NB4 (cell line): ENCODE results near the gene LMAN2.
"Not testable (repeated sequence)": the region's sequence is repeated elsewhere in the genome, so short reads cannot be mapped to it uniquely, and the experiment has no call there.

Source experiments
- DNase-seq: peaks from one replicate; pipeline ENCODE4 v3.0.0; 2010; ENCODE audit warnings: low read depth
- H3K4me3 ChIP-seq: one replicate; pipeline ENCODE4 v1.5.1; 2011; ENCODE audit warnings: mild to moderate bottlenecking, low read depth, low read length, moderate library complexity
- CTCF ChIP-seq: IDR thresholded peaks from one replicate; pipeline ENCODE4 v1.5.1; 2012; ENCODE audit warnings: low read depth, low read length
- MAX ChIP-seq: IDR thresholded peaks from 2 replicates; pipeline ENCODE4 v1.6.1; 2011; ENCODE audit warnings: low read depth, low read length
- MYC ChIP-seq: IDR thresholded peaks from 2 replicates; pipeline ENCODE4 v1.6.1; 2011; ENCODE audit warnings: low read depth, low read length
- POLR2A ChIP-seq: IDR thresholded peaks from 2 replicates; pipeline ENCODE4 v1.6.1; 2011; ENCODE audit warnings: mild to moderate bottlenecking; ENCODE audit not compliant: insufficient read length; ENCODE audit errors: extremely low read depth

Gene LMAN2

GRCh38 chr5:177362292-177362609, 10.8 kb upstream of the LMAN2 start:
- TF ChIP-seq MAX = no peak
- no peak for TF ChIP-seq POLR2A
- DNase-seq = no peak
- no peak overlapping the region for H3K4me3 ChIP-seq

DNA sequence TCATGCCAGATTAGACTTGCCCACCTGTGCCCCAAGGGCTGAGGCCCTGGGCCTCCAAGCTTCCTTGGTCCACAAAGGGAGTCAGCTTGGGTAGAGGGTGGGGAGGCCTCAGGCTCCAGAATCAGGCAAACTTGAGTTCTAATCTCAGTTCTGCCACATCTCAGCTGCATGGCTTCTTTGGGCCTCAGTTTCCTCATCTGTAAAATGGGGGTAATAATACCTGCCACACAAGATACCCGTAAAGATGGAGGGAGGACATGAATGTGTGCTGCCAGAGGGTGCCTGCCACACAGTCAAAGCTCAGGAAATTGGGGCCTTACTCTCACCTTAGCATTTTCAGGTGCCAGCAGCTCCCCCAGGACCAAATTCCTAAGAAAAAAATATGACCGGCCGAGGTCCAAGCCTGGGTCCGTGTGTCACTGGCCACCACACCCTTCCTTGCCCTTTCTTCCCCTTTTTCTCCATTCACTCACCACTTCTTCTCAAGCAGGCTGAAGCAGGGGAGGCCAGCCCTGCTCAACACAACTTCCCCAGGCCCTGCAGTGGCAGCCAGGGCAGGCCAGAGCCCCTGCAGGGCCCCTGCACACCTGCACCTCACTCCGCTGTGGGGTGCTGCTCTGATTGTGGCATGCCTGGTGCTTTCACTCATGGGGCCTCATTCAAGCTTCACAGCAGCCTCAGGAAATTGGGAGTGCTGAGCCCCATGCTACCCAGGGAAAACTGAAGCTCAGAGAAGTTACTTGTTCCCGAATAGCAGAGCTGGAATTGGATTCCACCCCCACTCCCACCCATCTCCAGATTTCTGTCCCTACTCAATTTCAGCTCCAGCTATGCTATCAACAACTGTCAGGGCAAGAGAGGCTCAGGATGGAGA, 10.2 kb upstream of the LMAN2 start:
- DNase-seq = peak; percentile 59
- TF ChIP-seq MAX (no peak), POLR2A (no peak), MYC (no peak), CTCF (no peak)
- no peak overlapping the region for H3K4me3 ChIP-seq

DNA sequence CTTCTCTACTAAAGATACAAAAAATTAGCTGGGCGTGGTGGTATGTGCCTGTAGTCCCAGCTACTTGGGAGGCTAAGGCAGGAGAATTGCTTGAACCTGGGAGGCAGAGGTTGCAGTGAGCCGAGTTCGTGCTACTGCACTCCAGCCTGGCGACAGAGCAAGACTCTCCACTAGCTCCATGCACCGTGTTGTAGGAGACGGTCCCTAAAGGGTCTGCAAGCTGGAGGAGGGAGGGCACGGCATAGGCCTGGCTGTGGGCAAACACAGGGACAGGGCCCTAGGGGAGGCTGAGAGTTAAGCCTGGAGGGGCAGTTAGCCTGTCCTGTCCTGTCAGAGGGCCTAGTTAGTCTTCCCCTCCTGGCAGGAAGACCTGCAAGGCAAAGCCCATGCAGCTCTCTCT, 9.3 kb upstream of the LMAN2 start:
- not testable (repeated sequence) for H3K4me3 ChIP-seq, DNase-seq

DNA sequence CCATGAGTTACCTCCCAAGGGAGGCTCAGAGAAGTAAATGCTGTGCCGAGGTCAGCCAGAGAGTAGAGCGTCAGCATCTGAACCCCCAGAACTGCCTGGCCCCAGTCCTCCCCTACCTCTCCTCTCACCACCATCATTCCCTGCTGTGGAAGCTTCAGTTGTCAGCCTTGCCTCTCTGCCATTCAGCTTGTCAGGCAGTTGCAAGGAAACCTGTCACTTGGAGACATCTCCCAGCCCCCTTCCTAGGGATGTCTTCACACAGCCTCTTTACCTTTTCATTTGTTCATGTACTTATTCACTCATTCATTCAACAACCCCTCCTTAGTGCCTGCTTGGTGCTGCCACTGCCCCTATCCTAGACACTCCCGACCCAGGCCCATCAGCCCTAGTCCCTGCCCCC, 8.4 kb upstream of the LMAN2 start:
- DNase-seq = no peak
- TF ChIP-seq MYC (no peak), POLR2A (no peak), MAX (no peak), CTCF (no peak)
- no peak overlapping the region for H3K4me3 ChIP-seq

DNA sequence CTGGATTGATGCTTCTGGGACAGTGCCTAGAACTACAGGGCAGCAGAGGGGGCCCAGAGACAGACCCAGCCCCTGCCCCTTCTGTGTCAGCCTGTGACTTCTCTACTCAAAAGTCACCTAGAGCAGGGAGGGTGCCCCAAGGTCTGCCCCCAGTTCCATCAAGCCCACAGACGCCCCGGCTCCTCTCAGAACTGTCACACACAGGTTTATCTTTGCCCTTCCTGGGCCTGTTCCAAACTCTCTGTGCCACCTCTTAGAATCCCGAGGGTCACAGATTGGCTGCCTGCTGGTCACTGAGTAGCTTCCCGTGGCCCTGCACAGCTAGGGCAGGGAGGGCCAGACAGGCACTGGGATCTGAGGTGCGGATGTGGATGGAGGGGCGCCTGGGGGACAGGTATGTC, 8.0 kb upstream of the LMAN2 start:
- DNase-seq = no peak
- H3K4me3 ChIP-seq = no peak overlapping the region
- no peak for TF ChIP-seq POLR2A
- no peak for TF ChIP-seq MYC
- TF ChIP-seq CTCF = no peak
- TF ChIP-seq MAX = no peak

- no peak for DNase-seq
- peak overlapping the region; percentile 81 for H3K4me3 ChIP-seq
- TF ChIP-seq POLR2A = no peak
Measured at GRCh38 chr5:177358370-177358819, 6.9 kb upstream of the LMAN2 start.

DNA sequence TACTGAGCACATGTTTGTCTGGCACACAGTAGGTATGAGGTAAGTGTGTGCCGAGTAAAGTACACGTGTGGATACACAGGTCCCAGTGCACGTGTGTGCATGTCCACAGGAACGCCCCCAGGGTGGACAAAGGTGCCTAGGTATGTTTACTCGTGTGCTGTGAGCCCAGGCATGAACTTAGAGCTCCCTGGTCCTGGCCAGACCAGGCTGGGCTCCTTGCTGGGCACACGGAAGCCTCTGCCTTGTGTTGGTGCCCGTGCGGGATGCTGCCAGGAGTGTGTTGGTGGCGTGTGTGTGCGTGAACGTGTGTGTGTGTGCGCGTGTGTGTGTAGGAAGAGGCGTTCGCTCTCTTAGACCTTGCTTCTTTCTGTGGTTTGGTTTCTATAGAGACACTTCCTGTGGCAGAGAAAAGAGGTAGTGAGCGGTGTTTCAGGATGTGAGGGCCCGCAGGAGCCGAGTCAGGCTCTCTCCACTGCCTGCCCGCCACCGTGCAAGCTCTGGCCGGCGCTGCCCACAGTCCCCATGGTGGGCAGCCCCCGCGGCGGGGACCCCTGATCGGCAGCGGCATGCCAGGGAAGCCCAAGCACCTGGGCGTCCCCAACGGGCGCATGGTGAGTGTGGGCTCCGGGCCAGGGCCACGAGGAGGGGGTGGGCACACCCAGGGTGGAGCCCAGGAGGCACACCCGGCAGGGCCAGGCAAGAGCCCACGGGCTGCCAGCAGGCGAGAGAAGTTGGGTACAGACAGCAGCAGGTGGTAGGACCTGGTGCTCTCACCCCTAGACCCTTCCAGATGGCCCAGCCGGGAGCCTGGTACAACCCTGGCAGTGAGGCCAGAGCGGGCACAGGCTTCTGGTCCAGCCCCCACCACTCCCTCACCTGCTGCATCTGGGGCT, 6.2 kb upstream of the LMAN2 start, which contains the start of gene RGS14:
TSS of gene RGS14 (plus strand) at position 466 of the 893 bp plus-strand sequence. CDS start at position 567, 101 bp downstream.
- peak; percentile 86 for TF ChIP-seq MYC
- peak; percentile 59 for TF ChIP-seq POLR2A
- TF ChIP-seq MAX = peak; percentile 61
- TF ChIP-seq CTCF = no peak
- peak within 1 kb of the TSS; percentile 81 for H3K4me3 ChIP-seq
- DNase-seq = peak; percentile 91
